Measurements from ENCODE around the gene RABGAP1. TPM values are rescaled to one million over a fixed set of nuclear protein-coding genes. Genes with fewer than 3 reads are reported as not detected.

RABGAP1 gene
- total and polyA plus RNA-seq, 10 of the 15 experiments (the other 5 are each of a cell fraction or from before 2014, with no cell fraction given) = 2.6 to 31.6 (median 12.5) TPM

- Histone ChIP-seq H3K36me3 (ENCODE audit: control insufficient read depth in 2 of 2, insufficient read depth in 2 of 2, low read length in 1 of 2) (no peaks in the 10 kb centered on the region), H3K4me3 (no peak overlapping the region), H3K4me2 (ENCODE audit: control insufficient read depth, insufficient read depth) (no peak overlapping the region), H2AFZ (ENCODE audit: control insufficient read depth, low read depth, low read length) (no peak overlapping the region), H3K27me3 (replicated peaks in 1 of 2; ENCODE audit: control insufficient read depth in 2 of 2, insufficient read depth in 2 of 2, low read length in 1 of 2) (no peaks in the 10 kb centered on the region), H3K9ac (ENCODE audit: control insufficient read depth, insufficient read depth, low read length) (no peak overlapping the region), H3K79me2 (ENCODE audit: control insufficient read depth, insufficient read depth, low read length) (no peaks in the 10 kb centered on the region; the same call in 1 of the 2 replicates), H3K4me1 (ENCODE audit: control insufficient read depth, insufficient read depth, low read length) (no peaks in the 10 kb centered on the region), H3K27ac (ENCODE audit: control insufficient read depth, insufficient read depth) (no peak overlapping the region), H3K9me3 (replicated peaks; ENCODE audit: control insufficient read depth, insufficient read depth, low read length) (no peaks in the 10 kb centered on the region), H4K20me1 (ENCODE audit: control insufficient read depth, insufficient read depth) (no peaks in the 10 kb centered on the region)
- TF ChIP-seq ATF3 (IDR thresholded peaks at IDR 0.05; ENCODE audit: borderline replicate concordance, extremely low read depth, low read depth, low read length) (no peak), NFYB (IDR thresholded peaks at IDR 0.05; ENCODE audit: insufficient read depth, low read depth, low read length) (peak; percentile 77)
- intact Hi-C loops (cut with micrococcal nuclease; ENCODE audit: unreplicated experiment) = no loop called here
- no peak for DNase-seq (ENCODE audit: low read depth, low spot score)
- 48% methylated on average over 1 of the region's 1 CpG for WGBS (ENCODE audit: insufficient coverage, insufficient replicate concordance, low lambda C conversion rate, missing lambda C conversion rate)
- CTCF ChIA-PET = no interaction called here
- ATAC-seq = no peak
- SMC1A ChIA-PET (ENCODE audit: uncharacterized antibody, unreplicated experiment) = no interaction called here
- BruUV-seq (replicated peaks) = no TSS peak
- POLR2A ChIA-PET = no interaction called here
- FAIRE-seq = no peak
- RAD21 ChIA-PET (ENCODE audit: unreplicated experiment) = no interaction called here
- in situ Hi-C loops (cut with MboI) = no loop called here
Measured at GRCh38 chr9:123058834-123059233, 118.0 kb downstream of the RABGAP1 start.

- DNase-seq (ENCODE audit: low read depth, low spot score) (no peak), ATAC-seq (no peak), FAIRE-seq (no peak)
- ChIA-PET CTCF (no interaction called here), RAD21 (ENCODE audit: unreplicated experiment) (no interaction called here), POLR2A (interaction anchor here (0.6 kb wide), 1 partner anchor 123 kb away, joined by 4 read pairs; no protein-coding TSS in a partner anchor), SMC1A (ENCODE audit: uncharacterized antibody, unreplicated experiment) (no interaction called here)
- H3K9me3 ChIP-seq (replicated peaks; ENCODE audit: control insufficient read depth, insufficient read depth, low read length) = no peaks in the 10 kb centered on the region
- no peak overlapping the region for H3K4me2 ChIP-seq (ENCODE audit: control insufficient read depth, insufficient read depth)
- H3K4me1 ChIP-seq (ENCODE audit: control insufficient read depth, insufficient read depth, low read length) = no peaks in the 10 kb centered on the region
- no peak overlapping the region for H3K27ac ChIP-seq (ENCODE audit: control insufficient read depth, insufficient read depth)
- no peaks in the 10 kb centered on the region for H3K36me3 ChIP-seq (ENCODE audit: control insufficient read depth in 2 of 2, insufficient read depth in 2 of 2, low read length in 1 of 2)
- H3K4me3 ChIP-seq = no peak overlapping the region
- no TSS peak for BruUV-seq (replicated peaks)
- in situ Hi-C loops (cut with MboI) = no loop called here
- H3K79me2 ChIP-seq (ENCODE audit: control insufficient read depth, insufficient read depth, low read length) = no peaks in the 10 kb centered on the region; the same call in 1 of the 2 replicates
- no peak overlapping the region for H3K9ac ChIP-seq (ENCODE audit: control insufficient read depth, insufficient read depth, low read length)
- intact Hi-C loops (cut with micrococcal nuclease; ENCODE audit: unreplicated experiment) = no loop called here
- no peak for TF ChIP-seq NKRF (conservative IDR thresholded peaks at IDR 0.05)
- TF ChIP-seq SP1 (IDR thresholded peaks at IDR 0.05; ENCODE audit: low read depth, low read length) = no peak
- no peak for TF ChIP-seq STAT3 (IDR thresholded peaks at IDR 0.05; ENCODE audit: low read depth, low read length)
- TF ChIP-seq PAX5 (IDR thresholded peaks at IDR 0.05; ENCODE audit: borderline replicate concordance, low read depth, low read length) = no peak
- TF ChIP-seq LARP7 (IDR thresholded peaks at IDR 0.05) = no peak
- H2AFZ ChIP-seq (ENCODE audit: control insufficient read depth, low read depth, low read length) = no peak overlapping the region
- WGBS (ENCODE audit: insufficient coverage, insufficient replicate concordance, low lambda C conversion rate, missing lambda C conversion rate) = 96% methylated on average over 9 of the region's 9 CpGs
- no peaks in the 10 kb centered on the region for H4K20me1 ChIP-seq (ENCODE audit: control insufficient read depth, insufficient read depth)
- H3K27me3 ChIP-seq (replicated peaks in 1 of 2; ENCODE audit: control insufficient read depth in 2 of 2, insufficient read depth in 2 of 2, low read length in 1 of 2) = no peaks in the 10 kb centered on the region
Measured at GRCh38 chr9:123059472-123060220, 118.8 kb downstream of the RABGAP1 start.
